HK-2 (cell line): ENCODE data around the gene SHANK2.
A peak's percentile ranks its signal among the peaks of the same experiment; 100 is the strongest.

Experiments used
- DNase-seq: peaks from one replicate; pipeline ENCODE4 v3.0.0-alpha.2; 2018; ENCODE audit not compliant: unreplicated experiment

The SHANK2 gene

DNA sequence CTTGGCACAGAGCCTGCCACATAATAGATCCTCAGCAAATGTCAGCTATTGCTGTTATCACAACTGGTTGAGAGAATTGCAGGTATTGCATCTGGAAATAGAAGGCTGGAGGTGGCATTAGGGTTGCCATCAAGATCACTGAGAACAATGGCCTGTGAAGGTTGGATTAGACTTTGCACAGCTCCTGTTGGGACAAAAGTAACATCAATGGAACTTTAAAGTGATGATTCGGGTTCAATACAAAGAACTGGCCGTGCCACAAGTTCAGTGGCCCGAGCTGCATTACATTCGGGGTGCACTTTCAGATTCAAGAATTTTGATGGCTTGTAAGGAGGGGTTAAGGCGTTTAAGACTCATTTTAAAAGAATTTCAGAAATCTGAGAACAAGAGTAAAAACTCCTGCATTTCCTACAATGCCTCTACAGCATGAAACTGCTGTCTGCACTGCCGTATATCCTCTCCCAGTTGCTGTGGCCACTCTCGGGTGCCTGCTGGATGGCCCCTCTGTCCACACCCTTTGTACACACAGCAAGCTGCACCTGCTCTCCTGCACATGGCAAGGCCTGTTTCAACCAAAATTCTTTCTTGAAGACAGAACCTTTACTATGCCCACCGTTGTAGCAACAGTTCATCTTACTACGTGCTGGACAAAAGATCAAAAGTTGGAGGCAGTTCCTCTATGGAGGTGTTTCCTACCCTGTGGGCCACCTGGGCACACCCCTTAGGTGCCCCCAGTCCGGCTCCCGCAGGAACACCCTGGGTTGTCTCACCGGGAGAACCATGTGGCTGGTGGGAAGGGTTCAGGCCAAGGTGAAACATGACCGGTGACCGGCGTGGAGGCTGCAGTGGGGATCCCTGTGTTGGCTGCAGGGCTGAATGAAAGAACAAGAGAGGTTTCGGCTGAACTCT, 17.5 kb upstream of the SHANK2 start:
- no peak for DNase-seq

- DNase-seq = no peak
These were observed 16.4 kb upstream of the SHANK2 start for GRCh38 chr11:71268706-71269321.

DNA sequence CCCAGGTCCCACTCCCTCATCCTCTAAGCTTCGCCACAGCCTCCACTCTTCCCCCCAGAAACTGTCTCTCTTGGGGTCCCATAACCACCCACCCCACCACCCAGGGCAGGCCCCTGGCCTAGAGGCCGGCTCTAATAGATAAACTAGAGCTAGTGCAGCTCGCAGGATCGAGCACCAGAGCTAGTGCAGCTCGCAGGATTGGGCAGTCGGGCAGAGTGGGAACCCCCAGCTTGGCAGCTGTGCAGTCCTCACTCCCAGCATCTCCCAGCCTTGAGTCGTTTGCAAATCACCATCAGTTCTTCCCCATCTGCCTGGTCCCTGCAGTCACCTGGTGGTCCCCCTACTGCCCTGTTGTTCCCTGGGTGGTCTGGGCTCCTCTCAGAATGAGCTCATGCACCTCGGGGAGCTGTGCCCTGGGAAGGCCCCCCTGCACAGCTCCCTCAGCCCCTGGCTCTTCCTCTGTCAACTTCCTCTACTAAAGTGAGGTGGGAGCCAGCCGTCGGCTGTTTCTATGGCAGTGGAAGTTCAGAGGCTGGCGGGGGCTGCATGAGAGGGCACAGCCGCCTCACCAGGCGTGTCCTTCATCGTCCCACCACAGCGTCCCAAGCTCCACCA, 15.5 kb upstream of the SHANK2 start:
- no peak for DNase-seq

- DNase-seq = no peak
These were observed 13.9 kb upstream of the SHANK2 start for GRCh38 chr11:71266114-71266833.

- DNase-seq = no peak
These were observed 13.2 kb upstream of the SHANK2 start for GRCh38 chr11:71265559-71266092.

DNA sequence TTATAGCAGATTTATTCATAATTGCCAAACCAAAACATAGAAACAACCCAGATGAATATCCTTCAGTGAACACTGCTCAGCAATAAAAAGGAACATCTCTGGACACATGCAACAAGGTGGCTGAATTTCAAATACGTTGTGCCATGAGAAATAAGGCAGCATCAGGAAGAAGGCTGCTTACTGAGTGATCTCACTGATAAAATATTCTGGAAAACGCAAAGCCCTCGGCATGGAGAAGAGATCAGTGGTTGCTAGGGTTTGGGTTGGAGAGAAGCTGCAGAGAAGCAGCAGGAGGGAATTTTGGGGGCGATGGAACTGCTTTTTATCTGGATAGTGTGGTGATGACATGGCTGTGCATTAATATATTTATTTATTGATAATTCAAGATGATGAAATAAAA, 11.0 kb upstream of the SHANK2 start:
- no peak for DNase-seq

GRCh38 chr11:71255800-71256479, 3.6 kb upstream of the SHANK2 start:
- no peak for DNase-seq

DNA sequence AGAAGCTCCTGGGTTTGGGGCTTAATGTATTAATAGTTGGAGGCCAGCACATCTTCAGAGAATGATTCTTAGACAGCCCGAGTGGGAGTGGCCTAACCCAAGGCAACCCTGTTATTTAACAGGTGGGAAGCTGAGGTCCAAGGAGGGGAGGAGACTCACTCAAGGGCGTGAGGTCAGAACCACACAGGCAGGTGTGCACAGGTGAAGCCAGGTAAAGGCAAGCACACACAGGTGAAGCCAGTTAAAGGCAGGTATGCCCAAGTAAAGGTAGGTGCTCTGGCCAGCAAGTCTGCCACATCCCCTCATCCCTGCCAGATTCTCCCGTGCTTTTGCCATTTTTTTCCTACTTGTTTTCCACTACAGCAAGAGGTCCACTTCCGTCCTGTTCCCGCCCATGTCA, 2.9 kb upstream of the SHANK2 start:
- DNase-seq = no peak

- DNase-seq = no peak
These were observed 1.4 kb upstream of the SHANK2 start for GRCh38 chr11:71253794-71254193.

DNA sequence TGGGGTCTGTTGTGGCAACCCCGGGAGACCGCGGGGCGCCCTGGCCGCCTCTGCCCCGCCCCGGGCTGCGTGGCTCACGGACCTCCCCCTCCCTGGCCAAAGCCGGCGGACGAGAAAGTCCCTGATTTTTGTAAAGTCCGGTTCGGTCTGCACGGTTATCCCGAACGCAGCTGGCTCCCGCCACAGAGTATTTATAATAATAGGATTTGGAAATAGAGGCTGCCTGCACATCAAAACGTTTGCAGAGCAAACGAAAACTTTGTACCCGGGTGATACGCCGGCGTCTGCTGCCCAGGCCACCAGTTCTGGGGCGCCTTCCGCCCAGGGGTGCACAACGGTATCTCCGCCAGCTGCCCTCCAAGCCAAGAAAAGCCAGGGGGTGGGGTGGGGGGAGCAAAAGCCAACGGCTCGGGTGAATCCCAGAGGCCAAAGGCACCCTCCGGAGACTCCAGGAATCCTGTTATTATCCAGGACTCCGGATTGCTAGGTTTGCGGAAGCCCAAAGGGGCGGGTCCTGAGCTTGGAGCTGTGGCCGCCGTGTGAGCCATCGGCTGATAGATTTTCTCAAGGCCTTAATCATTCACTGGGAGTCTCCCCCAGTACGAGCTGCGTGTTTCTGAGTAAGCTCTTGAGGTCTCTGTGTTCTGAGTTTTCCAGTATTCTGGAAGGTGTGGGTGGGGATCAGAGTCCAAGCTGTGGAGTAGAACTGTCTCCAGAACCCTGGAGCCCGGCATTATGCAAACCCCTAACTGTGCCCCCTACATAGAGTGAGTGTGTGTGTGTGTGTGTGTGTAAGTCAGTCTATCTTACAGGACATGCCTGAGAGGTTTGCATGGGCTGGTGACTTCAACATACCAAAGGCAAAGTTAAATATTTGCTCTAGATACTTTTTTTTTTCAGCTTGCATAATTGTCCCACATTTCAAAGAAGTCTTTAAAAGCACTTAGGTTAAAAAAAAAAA, 673 bp upstream of the SHANK2 start:
- peak; percentile 83 for DNase-seq

DNA sequence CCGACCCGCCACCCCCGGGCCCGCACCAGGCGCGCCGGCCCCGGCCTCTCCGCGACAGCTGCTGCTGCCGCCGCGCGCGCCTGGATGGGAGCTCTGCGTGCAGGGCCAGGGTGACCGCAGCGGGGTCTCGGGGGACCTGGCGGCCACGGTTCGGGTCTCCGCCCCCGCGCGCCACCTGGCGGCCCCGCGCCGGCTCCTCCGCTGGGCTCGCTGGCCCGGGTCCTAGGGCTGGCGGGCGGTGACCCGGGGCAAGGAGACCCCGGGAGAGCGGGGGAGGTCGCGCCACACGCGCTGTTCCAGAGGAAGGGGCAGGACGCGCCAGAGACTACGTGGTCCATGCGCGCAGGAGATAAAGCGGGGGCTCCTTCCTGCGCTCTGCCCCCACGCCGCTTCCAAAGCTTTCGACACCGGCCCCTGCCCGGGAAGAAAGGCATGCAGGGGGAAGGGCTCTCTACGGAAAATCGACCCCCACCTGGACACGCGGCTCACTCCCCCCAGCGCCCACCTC, 562 bp downstream of the SHANK2 start:
- peak; percentile 37 for DNase-seq

DNA sequence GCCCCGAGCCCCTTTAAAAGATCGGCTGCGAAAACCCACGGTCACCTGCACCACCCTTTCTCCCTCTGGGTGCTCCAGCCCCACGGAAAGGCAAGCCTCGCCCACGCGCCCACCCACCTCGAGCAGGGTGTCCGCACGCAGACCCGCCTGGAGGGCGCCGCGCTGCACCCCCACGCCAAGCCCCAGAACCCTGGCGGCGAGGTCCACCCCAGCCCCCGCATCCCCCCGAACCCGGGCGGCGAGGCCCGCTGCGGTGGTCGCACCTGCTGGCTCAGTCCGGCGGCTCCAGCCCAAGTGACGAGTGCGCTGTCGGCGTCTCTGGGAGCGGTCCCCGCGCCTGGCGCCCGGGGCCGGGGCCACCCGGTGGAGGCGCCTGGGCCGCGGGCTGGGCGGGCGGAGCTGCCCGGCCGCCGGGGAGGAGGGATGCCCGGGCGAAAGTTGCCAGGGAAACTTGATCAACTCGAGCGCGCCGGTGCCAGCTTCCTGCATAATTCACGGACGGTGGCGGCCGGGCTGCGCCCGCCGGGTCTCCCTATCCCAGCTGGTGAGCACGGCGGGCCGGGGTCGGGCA, 1.1 kb downstream of the SHANK2 start:
- DNase-seq = peak; percentile 28

DNA sequence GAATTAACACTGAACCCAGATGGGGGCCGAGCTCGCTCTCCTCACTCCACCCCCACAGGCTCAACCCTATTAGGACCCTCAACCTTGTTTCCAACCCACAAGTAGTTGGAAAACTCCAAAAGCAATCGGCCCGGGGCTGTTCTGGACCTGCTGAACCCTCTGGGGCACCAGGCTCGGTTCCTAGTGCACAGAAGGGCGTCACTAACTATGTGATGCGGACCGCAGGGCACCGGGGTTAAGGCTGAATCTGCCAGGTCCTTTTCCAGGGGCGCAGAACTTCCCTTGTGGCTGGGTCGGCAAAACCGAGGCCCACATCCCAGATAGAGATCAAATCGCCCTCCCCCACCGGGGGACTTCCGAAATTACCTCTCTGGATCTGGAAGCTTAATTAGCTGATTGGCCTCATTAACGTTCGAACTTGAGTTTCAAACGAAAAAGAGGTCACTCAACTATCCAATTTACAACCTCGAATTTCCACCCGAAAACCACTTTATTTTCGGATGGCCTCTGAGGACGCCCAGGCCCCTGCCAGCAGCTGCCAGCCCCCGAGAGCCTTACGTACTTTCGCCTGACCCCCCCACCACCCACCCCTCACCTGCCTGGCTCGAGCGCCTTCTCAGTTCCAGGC, 1.7 kb downstream of the SHANK2 start:
- DNase-seq = no peak

DNA sequence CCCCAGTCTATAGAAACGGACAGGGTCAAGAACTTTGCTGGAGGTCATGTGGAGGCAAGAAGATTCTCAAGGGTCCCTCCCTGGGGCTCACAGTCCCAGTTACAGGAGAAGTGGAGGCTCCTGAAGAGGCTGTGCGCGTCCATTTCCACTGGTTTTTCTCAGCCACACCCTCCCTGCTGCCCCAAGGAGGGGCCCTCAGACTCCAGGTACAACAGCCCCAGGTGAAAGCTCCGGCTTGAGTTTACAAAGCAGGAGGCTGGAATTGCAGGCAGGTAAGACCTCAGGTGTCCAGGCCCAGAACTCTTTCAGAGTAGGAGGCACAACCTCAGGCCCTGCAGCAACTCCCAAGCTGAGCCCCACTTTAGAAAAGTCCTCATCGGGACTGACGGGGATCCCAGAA, 3.1 kb downstream of the SHANK2 start:
- DNase-seq = no peak

- no peak for DNase-seq
These were observed 3.7 kb downstream of the SHANK2 start for GRCh38 chr11:71248656-71249055.

DNA sequence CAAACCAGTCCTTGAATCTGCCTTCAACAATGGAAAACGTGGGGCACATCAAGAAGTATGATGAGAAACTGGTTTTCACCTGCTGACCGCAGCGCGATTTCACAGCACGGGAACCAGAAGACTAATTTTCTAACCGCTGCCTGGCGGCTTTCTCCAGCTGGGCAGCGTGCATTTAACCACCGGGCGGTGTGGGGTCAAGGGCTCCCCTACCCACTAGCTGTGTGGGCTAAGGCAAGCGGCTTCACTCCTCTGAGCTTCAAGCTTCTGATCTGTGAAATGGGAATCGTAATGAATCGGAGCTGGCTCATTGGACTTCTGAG, 4.2 kb downstream of the SHANK2 start:
- no peak for DNase-seq

- DNase-seq = no peak
These were observed 4.7 kb downstream of the SHANK2 start for GRCh38 chr11:71247551-71248250.

- DNase-seq = no peak
These were observed 5.8 kb downstream of the SHANK2 start for GRCh38 chr11:71246559-71246958.
